ENCODE results near the gene SNTB2. TPM values are rescaled to one million over a fixed set of nuclear protein-coding genes. Genes with fewer than 3 reads are reported as not detected.

Gene SNTB2
- total RNA-seq, 1 experiment from 2014 or later: 20.2 TPM

- Histone ChIP-seq H3K27me3 (ENCODE audit: insufficient read depth, low read length) (no peaks in the 10 kb centered on the region), H3K4ac (ENCODE audit: low read depth, low read length) (no peak overlapping the region), H2BK15ac (ENCODE audit: low read depth, low read length) (no peak overlapping the region), H3K23me2 (ENCODE audit: insufficient read length, low read depth, low read length, poor library complexity, severe bottlenecking) (peaks cover 7% of the 10 kb centered on the region), H2AK5ac (ENCODE audit: insufficient read length, low read length) (no peak overlapping the region), H2BK5ac (ENCODE audit: insufficient read length, low read length) (no peak overlapping the region), H3K18ac (ENCODE audit: insufficient read length, low read depth, low read length) (no peak overlapping the region), H3K9me3 (ENCODE audit: control insufficient read depth, low read depth, low read length) (no peaks in the 10 kb centered on the region), H2BK12ac (ENCODE audit: insufficient read length, low read depth, low read length) (no peak overlapping the region), H3T11ph (ENCODE audit: low read length) (no peak overlapping the region), H2AFZ (ENCODE audit: low read length) (no peak overlapping the region), H3K9ac (ENCODE audit: extremely low read depth, insufficient read length, low read length) (peak overlapping the region; percentile 97), H3K4me1 (ENCODE audit: insufficient read depth, low read length) (no peaks in the 10 kb centered on the region), H4K5ac (ENCODE audit: insufficient read length, low read depth, low read length) (no peak overlapping the region), H4K20me1 (ENCODE audit: control insufficient read depth, insufficient read depth, insufficient read length) (no peaks in the 10 kb centered on the region), H3K23ac (ENCODE audit: insufficient read length, low read depth, low read length) (no peak overlapping the region), H3K79me2 (ENCODE audit: insufficient read depth, low read length) (peaks cover 5% of the 10 kb centered on the region; the same call in 1 of the 2 replicates), H3K4me2 (ENCODE audit: insufficient read depth, insufficient read length, low read length) (peak overlapping the region; percentile 100), H4K91ac (ENCODE audit: insufficient read length, low read depth, low read length) (no peak overlapping the region), H3K27ac (ENCODE audit: insufficient read length, low read depth, low read length) (no peak overlapping the region), H3K56ac (ENCODE audit: insufficient read length, low read depth, low read length) (no peak overlapping the region), H2BK120ac (ENCODE audit: low read depth, low read length, poor library complexity, severe bottlenecking) (no peak overlapping the region), H3K14ac (ENCODE audit: insufficient read depth, low read length) (peak overlapping the region; percentile 73; the same call in 1 of the 2 replicates), H4K8ac (replicated peaks; ENCODE audit: insufficient read length, low read depth, low read length) (no peak overlapping the region), H3K79me1 (ENCODE audit: insufficient read depth, low read depth, low read length, poor library complexity, severe bottlenecking) (peaks cover 16% of the 10 kb centered on the region), H2BK20ac (ENCODE audit: low read depth, low read length, poor library complexity, severe bottlenecking) (no peak overlapping the region)
- TF ChIP-seq CTCF (conservative IDR thresholded peaks at IDR 0.05): no peak
- no CpG with 5 or more reads among the region's 16 CpGs for WGBS (ENCODE audit: extremely low coverage, insufficient read length, low lambda C conversion rate)
- Mint-ChIP-seq H3K4me3 (peak overlapping the region; percentile 92 to 98), H3K9me3 (no peaks in the 10 kb centered on the region), H3K27me3 (ENCODE audit: low read depth) (no peaks in the 10 kb centered on the region), H3K36me3 (ENCODE audit: insufficient read depth in 1 of 3, low read depth in 3 of 3) (peaks cover 21 to 60% (median 46%) of the 10 kb centered on the region in 3 experiments; a peak in 6 of 7 replicates), H3K27ac (peak overlapping the region; percentile 97 to 98 (median 98)), H3K4me1 (peaks cover 16 to 20% of the 10 kb centered on the region in 2 experiments)
- DNase-seq: no peak
Measured at GRCh38 chr16:69340095-69340644, 153.2 kb downstream of the SNTB2 start.
